Measurements from ENCODE around the gene PPP1R12C.

PPP1R12C gene

GRCh38 chr19:55083004-55083850 is 34.2 kb downstream of the PPP1R12C start:
- no peak overlapping the region for H3K9ac ChIP-seq (ENCODE audit: low read length)
- H3K4me2 ChIP-seq (ENCODE audit: low read length): no peak overlapping the region
- H3K9me2 ChIP-seq (ENCODE audit: low read depth, low read length): no peaks in the 10 kb centered on the region
- no peak overlapping the region for H2AFZ ChIP-seq (ENCODE audit: low read length)
- H3K27ac ChIP-seq (ENCODE audit: low read depth, low read length, poor library complexity, severe bottlenecking): no peak overlapping the region
- H3K79me2 ChIP-seq (ENCODE audit: insufficient read depth, low read length): no peaks in the 10 kb centered on the region
- peaks cover 5% of the 10 kb centered on the region; the same call in 1 of the 2 replicates for H3K27me3 ChIP-seq (ENCODE audit: insufficient read depth, low read length)
- TF ChIP-seq EZH2 (IDR thresholded peaks at IDR 0.05; ENCODE audit: borderline replicate concordance, low read length): no peak
- no peak for TF ChIP-seq CTCF (IDR thresholded peaks at IDR 0.05; ENCODE audit: low read length)
- no peaks in the 10 kb centered on the region for H4K20me1 ChIP-seq (ENCODE audit: insufficient read depth, low read length)
- peaks cover 10% of the 10 kb centered on the region for H3K4me1 ChIP-seq (ENCODE audit: insufficient read depth, low read length, severe bottlenecking)
- H3K9me3 ChIP-seq (ENCODE audit: low read length): peaks cover 4% of the 10 kb centered on the region; the same call in 1 of the 2 replicates
- no peaks in the 10 kb centered on the region for H3K36me3 ChIP-seq (ENCODE audit: insufficient read depth, low read length)
- H3K4me3 ChIP-seq (ENCODE audit: low read depth, low read length, poor library complexity, severe bottlenecking): no peak overlapping the region
- H3F3A ChIP-seq (ENCODE audit: insufficient read depth, low read length): no peaks in the 10 kb centered on the region

- peaks cover 5% of the 10 kb centered on the region; the same call in 1 of the 2 replicates for H3K27me3 ChIP-seq (ENCODE audit: insufficient read depth, low read length)
- H3K27ac ChIP-seq (ENCODE audit: low read depth, low read length, poor library complexity, severe bottlenecking): no peak overlapping the region
- H4K20me1 ChIP-seq (ENCODE audit: insufficient read depth, low read length): no peaks in the 10 kb centered on the region
- H3K79me2 ChIP-seq (ENCODE audit: insufficient read depth, low read length): no peaks in the 10 kb centered on the region
- H3K9me2 ChIP-seq (ENCODE audit: low read depth, low read length): no peaks in the 10 kb centered on the region
- no peaks in the 10 kb centered on the region for H3F3A ChIP-seq (ENCODE audit: insufficient read depth, low read length)
- no peaks in the 10 kb centered on the region for H3K36me3 ChIP-seq (ENCODE audit: insufficient read depth, low read length)
- H3K4me2 ChIP-seq (ENCODE audit: low read length): no peak overlapping the region
- no peak overlapping the region for H3K4me3 ChIP-seq (ENCODE audit: low read depth, low read length, poor library complexity, severe bottlenecking)
- H3K4me1 ChIP-seq (ENCODE audit: insufficient read depth, low read length, severe bottlenecking): peaks cover 10% of the 10 kb centered on the region
- H2AFZ ChIP-seq (ENCODE audit: low read length): no peak overlapping the region
- TF ChIP-seq CTCF (IDR thresholded peaks at IDR 0.05; ENCODE audit: low read length) (no peak), EZH2 (IDR thresholded peaks at IDR 0.05; ENCODE audit: borderline replicate concordance, low read length) (no peak)
- peaks cover 4% of the 10 kb centered on the region; the same call in 1 of the 2 replicates for H3K9me3 ChIP-seq (ENCODE audit: low read length)
- no peak overlapping the region for H3K9ac ChIP-seq (ENCODE audit: low read length)
These were observed 35.2 kb downstream of the PPP1R12C start for GRCh38 chr19:55082020-55082851.

GRCh38 chr19:55081770-55082019 is 35.7 kb downstream of the PPP1R12C start:
- no peak overlapping the region for H3K27ac ChIP-seq (ENCODE audit: low read depth, low read length, poor library complexity, severe bottlenecking)
- no peak overlapping the region for H3K4me3 ChIP-seq (ENCODE audit: low read depth, low read length, poor library complexity, severe bottlenecking)

More at GRCh38 chr19:55081770-55082019, 35.7 kb downstream of the PPP1R12C start:
- H3K4me2 ChIP-seq (ENCODE audit: low read length): no peak overlapping the region
- H3K27me3 ChIP-seq (ENCODE audit: insufficient read depth, low read length): peaks cover 9% of the 10 kb centered on the region; the same call in 1 of the 2 replicates
- no peak overlapping the region for H3K9ac ChIP-seq (ENCODE audit: low read length)
- H3K79me2 ChIP-seq (ENCODE audit: insufficient read depth, low read length): no peaks in the 10 kb centered on the region
- H3K9me2 ChIP-seq (ENCODE audit: low read depth, low read length): no peaks in the 10 kb centered on the region
- TF ChIP-seq EZH2 (IDR thresholded peaks at IDR 0.05; ENCODE audit: borderline replicate concordance, low read length): no peak
- TF ChIP-seq CTCF (IDR thresholded peaks at IDR 0.05; ENCODE audit: low read length): no peak
- H3K9me3 ChIP-seq (ENCODE audit: low read length): peaks cover 4% of the 10 kb centered on the region; the same call in 1 of the 2 replicates
- peaks cover 10% of the 10 kb centered on the region for H3K4me1 ChIP-seq (ENCODE audit: insufficient read depth, low read length, severe bottlenecking)
- no peaks in the 10 kb centered on the region for H4K20me1 ChIP-seq (ENCODE audit: insufficient read depth, low read length)
- H3K36me3 ChIP-seq (ENCODE audit: insufficient read depth, low read length): no peaks in the 10 kb centered on the region
- H3F3A ChIP-seq (ENCODE audit: insufficient read depth, low read length): no peaks in the 10 kb centered on the region
- H2AFZ ChIP-seq (ENCODE audit: low read length): no peak overlapping the region

Measured in OCI-LY1 (cell line).